HG03354 (cell line): ENCODE measurements around the gene MB21D2.
A peak's percentile ranks its signal among the peaks of the same experiment; 100 is the strongest.

Experiments used
- ATAC-seq: cut with Tn5 transposase; IDR thresholded peaks from one replicate; pipeline ENCODE4 v1.9.1; 2021; ENCODE audit warnings: mild to moderate bottlenecking; ENCODE audit not compliant: unreplicated experiment, poor library complexity, severe bottlenecking

MB21D2 gene

GRCh38 chr3:192842138-192842537, 75.5 kb downstream of the MB21D2 start:
- no peak for ATAC-seq

DNA sequence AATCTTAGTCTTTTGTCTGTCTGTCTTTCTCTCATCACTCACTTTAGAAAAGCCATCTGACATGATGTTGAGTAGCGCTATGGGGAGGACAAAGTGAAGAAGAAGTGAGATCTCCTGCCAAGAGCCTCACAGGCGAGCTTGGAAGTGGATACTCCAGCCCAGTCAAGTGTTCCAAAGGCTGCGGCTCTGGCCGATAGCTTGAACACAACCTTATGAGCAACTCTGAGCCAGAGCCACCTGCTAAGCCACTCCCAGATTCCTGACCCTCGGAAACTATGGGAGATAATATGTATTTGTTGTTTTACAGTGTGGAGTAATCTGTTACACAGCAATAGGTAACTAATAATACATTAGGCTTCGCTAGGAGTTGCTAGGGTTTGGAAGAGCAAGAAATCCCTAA, 76.2 kb downstream of the MB21D2 start:
- ATAC-seq, result no peak

DNA sequence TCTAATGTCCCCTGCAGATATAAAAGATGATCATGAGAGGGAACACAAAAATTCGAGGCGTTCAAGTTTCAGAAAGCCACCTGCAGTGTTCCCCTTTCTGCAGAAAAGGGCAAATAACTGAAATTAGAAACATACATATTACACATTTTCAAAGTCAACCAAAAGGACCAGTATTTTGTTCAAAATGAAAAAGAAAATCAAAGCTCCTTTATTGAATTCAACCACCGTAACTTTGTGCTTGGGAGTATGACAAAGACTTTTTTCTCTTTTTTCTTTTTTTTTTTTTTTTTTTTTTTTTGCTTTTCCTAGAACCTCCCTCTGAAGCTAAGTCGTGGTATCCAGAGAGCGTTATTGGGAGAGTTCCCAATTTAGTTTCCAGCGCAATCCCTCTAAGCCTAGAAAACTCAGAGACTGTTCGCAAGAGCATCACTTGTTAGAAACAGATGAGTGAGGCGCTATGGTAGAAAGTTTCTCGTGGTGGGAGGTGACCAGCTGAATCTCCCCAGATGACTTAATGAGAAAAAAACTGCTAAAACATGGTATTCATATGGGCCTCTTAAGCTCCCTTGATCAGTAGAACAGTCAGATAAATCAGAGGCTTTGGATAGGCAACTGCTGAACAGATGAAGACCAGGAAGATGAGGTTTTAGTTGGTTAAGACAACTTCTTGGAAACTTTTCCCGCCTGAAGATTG, 77.4 kb downstream of the MB21D2 start:
- ATAC-seq, result no peak

DNA sequence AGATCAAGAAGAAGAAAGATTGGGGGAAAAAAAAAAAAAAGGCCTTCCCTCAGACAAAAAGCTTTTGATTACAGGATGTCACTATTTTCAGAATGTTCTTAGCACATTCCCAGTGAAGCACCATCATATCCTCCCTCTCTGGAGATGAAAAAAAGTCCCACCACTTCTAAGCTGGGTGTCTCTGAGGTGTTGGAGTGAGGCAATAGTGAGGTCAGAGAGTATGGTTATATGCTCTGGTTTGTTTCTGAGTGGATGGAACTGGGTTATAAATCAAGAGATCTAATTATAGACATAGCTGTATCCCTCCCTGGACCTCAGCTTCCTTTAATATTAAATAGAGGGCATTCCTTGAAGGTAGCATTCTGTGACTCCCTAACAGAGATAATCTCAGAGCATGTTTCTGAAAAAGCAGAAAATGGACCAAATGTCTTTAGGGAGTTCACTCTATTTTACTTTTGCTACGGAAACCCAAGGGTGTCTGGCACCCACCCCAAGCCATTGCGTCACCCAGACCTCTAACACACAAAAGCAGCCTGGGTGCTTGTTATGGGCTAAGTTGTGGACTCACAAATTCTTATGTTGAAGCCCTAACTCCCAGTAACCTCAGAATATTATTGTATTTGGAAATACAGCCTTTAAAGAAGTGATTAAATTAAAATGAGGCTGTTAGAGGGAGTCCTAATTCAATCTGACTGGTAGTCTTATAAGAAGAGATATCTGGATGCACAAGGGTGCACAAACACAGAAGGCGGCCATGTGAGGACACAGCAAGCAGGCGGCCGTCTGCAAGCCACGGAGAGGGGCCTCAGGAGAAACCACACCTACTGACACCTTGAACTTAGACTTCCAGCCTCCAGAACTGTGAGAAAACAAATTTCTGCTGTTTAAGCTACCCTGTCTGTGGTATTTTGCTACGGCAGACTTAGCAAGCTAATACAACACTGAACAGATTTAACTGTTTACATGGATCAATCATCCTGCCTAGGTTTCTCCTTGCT, 81.5 kb downstream of the MB21D2 start:
- ATAC-seq, result no peak

DNA sequence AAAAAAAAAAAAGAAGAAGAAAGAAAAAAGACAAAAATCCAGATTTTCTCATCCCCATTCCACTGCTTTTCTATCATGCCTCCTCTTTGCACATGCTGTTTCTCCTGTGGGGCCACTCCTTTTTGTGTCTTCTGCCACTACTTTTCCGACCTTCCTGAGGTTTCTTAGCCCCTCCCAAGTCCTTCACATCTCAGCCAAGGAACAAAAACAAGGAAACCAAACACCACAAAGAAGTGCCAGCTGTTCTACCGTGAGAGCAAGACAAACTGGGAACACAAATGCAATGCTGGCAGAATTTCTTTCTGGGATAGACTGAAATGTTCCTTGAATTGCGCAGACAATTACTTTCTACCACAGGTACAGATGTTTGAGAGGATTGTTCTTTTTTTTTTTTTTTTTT, 83.2 kb downstream of the MB21D2 start:
- ATAC-seq, result no peak

GRCh38 chr3:192833177-192833890, 84.3 kb downstream of the MB21D2 start:
- ATAC-seq, result no peak

GRCh38 chr3:192831801-192832347, 85.8 kb downstream of the MB21D2 start:
- ATAC-seq, result no peak

- ATAC-seq, result peak; percentile 23
Measured at GRCh38 chr3:192831111-192831644, 86.5 kb downstream of the MB21D2 start.

DNA sequence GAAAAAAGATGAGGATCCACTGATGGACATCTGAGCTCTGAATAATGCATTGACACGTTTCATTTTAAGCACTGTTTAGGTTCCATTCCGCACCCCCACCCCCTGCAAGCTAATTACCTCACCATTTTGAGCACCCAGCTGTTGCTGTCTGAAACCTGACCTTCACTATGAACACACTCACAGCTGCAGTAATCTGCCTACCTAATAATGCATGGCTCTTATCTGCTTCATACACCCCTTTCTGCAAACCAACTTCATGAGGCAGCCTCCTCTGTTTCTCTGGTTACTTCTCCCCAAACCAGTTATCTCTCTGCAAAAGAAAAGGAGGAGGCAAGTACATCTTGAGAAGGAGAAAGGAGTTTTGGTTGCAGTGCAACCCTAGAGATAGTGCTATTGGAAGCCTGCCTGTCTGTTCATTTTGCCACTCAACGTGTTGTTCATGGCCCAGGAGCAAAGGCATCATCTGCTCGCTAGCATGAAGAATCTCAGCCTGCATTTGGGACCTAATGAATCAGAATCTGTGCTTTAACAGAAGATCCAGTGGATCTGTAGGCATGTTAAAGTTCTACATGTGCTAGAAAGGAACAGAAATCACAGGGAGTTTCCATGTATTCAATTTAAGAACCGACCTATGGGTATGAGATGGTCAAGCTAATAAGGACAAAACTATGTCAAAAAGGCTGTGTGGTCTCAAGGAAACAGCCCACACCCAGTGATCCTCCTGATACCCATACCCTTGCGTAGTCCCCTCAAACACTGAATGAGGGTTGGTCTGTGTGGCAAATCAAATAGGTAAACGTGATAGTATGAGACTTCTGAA, 87.2 kb downstream of the MB21D2 start:
- ATAC-seq, result peak; percentile 47

DNA sequence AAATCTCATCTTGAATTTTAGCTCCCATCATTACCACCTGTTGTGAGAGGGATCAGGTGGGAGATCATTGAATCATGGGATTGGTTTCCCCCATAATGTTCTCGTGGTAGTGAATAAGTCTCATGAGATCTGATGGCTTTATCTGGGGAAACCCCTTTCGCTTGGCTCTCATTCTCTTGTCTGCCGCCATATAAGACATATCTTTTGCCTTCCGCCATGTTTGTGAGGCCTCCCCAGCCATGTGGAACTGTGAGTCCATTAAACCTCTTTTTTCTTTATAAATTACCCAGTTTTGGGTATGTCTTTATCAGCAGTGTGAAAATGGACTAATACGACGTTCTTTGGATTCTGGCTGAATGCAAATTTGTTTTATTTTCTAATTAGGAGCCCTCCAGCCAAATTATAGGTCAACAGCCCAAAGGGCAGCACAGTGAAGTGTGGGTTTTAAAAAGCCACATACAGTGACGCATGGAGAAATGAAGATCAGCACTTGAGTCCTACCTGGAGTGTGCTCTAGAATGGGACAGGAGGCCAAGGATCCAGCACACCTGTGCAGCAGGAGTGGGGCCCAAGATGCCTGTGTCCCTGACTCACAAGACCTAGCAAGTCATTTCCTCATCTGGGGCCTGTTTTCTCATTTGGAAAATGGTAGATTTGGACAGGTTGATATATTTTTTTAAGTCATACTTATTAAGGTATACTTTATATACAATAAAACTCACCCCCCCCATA, 89.6 kb downstream of the MB21D2 start:
- ATAC-seq, result no peak

DNA sequence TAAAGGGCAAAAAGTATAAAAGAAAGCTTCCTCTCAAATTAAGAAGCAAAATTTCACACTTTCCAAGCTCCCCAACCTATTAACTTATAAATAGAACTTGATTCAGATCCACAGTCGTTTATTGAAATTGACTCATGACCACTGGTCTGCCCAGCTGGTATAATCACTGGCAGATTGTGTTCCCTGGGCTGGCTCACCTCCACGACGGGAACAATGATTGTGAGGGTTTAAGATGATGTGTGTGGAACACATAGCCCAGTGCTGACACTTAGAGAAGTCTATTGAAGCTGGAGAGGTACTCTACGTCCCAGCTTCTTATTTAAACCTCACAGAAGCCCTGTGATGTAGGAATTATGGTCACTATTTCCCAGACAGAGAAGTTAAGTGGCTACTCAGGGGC, 90.4 kb downstream of the MB21D2 start:
- ATAC-seq, result no peak

DNA sequence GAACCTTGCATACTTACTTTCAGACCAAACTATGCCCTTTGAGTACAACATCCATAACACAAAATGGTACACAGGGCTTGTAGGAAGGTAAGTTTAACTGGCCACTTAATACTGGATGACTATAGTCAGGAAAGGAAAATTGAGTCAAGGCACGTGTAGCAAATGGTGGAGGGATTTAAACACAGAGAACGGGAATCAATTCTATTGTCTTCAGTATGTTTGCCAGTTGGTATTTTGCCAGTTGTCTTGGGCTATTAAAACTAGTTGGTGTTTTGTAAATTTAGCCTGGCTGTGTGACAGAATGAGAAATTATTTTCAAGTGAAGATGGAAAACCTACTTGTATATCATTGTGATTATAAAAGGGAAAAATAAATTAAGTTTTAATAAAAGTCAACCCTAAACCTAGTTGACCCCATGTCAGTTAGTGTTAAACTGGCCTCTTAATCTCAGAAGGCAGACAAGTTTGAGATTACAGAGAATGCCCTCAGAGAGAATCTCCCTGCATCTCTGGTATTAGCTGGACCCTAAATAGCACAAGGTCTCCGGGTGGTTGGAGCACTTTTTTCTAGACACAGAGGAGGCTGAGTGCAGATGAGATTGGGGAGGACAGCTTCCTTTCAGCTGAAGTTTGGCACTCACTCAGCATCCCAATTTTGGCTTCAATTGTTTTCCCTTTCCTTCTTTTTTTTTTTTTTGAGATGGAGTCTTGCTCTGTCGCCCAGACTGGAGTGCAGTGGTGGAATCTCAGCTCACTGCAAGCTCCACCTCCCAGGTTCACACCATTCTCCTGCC, 91.2 kb downstream of the MB21D2 start:
- no peak for ATAC-seq

- ATAC-seq, result no peak
Measured at GRCh38 chr3:192825657-192826200, 91.9 kb downstream of the MB21D2 start.

DNA sequence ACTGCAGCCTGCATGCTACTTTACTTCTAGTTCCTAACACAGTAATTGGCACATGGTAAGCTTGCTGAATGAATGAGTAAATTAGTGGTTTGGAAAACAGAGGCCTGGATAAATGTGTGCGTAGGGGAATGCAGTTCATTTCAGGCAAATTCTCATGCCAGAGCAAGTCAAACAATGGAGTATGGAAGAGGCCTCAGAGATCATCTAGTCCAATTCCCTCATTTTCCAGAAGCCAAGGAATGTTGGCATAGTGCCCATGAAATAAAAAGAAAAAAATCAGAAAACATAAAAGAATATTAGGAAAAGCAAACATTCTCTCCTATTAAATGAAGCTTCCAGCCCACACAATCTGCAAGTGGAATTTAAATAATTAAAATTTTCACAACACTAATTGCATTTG, 92.4 kb downstream of the MB21D2 start:
- no peak for ATAC-seq

DNA sequence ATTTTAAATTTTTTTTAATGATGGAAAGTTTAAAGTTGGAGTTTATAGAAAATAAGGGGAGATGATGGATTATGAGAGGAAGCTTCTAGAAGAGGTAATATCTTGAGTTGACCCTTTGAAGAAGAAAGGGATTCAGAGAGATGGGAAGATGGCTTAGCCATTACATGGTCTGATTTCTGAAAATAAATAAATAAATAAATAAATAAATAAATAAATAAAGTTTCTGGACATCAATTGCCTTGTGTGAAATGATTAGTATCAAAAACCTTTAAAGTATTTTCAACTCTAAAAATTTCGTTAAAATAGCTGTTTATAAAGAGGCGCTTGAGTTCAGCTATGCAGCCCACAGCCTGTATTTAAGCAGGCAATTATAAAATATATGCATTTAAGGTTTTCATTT, 93.3 kb downstream of the MB21D2 start:
- ATAC-seq, result no peak

DNA sequence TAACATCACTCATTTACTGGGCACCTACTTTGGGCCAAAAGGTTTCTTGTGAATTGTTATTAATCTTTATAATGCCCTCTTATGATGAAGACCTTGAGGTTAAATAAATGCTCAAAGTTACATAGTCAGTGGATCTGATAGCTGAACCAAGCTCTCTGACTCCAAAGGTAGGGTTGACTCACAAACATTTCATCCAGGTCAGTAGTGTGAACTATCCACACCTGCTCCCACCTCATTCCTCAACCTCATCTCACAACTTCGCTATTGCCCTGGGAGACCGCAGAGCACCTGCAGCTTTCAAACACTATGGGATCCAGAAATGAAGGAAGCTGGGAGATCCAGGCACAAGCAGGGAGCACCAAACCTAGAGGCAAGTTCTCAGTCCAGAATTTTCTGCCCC, 96.5 kb downstream of the MB21D2 start:
- ATAC-seq, result no peak

- ATAC-seq, result no peak
Measured at GRCh38 chr3:192820161-192820560, 97.5 kb downstream of the MB21D2 start.
